GM12892 (cell line): ENCODE data around the gene KCNJ6.

Experiments
- DNase-seq: peaks from one replicate; pipeline ENCODE4 v3.0.0; 2011; ENCODE audit not compliant: insufficient read length
- FAIRE-seq: peaks from 2 replicates; lab custom pipeline; 2011; peaks lifted over from hg19 to GRCh38; lab: Jason Lieb, UNC
- POLR2A ChIP-seq: IDR thresholded peaks from 2 replicates; pipeline ENCODE4 v1.6.1; 2011; ENCODE audit warnings: low read depth, low read length, control low read depth
- POLR2AphosphoS5 ChIP-seq: IDR thresholded peaks from 2 replicates; pipeline ENCODE4 v1.6.1; 2011; ENCODE audit warnings: low read depth, low read length, control low read depth
- TAF1 ChIP-seq: IDR thresholded peaks from 2 replicates; pipeline ENCODE4 v1.6.1; 2011; ENCODE audit warnings: low read depth, mild to moderate bottlenecking, control low read depth, low read length, borderline replicate concordance

The KCNJ6 gene

GRCh38 chr21:37803101-37803651, 113.1 kb downstream of the KCNJ6 start:
- no peak for DNase-seq
- FAIRE-seq, result no peak
- TF ChIP-seq POLR2A (no peak), TAF1 (no peak), POLR2AphosphoS5 (no peak)

- TF ChIP-seq POLR2AphosphoS5, result no peak
- TF ChIP-seq TAF1, result no peak
- TF ChIP-seq POLR2A, result no peak
- FAIRE-seq, result no peak
- no peak for DNase-seq
These were observed 115.7 kb downstream of the KCNJ6 start for GRCh38 chr21:37800456-37801061.

- no peak for DNase-seq
- FAIRE-seq, result no peak
- TF ChIP-seq POLR2A (no peak), POLR2AphosphoS5 (no peak), TAF1 (no peak)
These were observed 116.2 kb downstream of the KCNJ6 start for GRCh38 chr21:37800057-37800455.

- no peak for TF ChIP-seq POLR2AphosphoS5
- FAIRE-seq (no peak), DNase-seq (no peak)
These were observed 116.8 kb downstream of the KCNJ6 start for GRCh38 chr21:37799211-37800056.

GRCh38 chr21:37797403-37797802, 118.9 kb downstream of the KCNJ6 start:
- TF ChIP-seq POLR2A (no peak), TAF1 (no peak), POLR2AphosphoS5 (no peak)
- DNase-seq, result no peak
- no peak for FAIRE-seq

GRCh38 chr21:37796011-37796410, 120.2 kb downstream of the KCNJ6 start:
- FAIRE-seq (no peak), DNase-seq (no peak)
- TF ChIP-seq POLR2AphosphoS5 (no peak), TAF1 (no peak), POLR2A (no peak)

GRCh38 chr21:37793660-37794059, 122.6 kb downstream of the KCNJ6 start:
- no peak for DNase-seq
- no peak for FAIRE-seq
- TF ChIP-seq TAF1, result no peak
- TF ChIP-seq POLR2A, result no peak
- TF ChIP-seq POLR2AphosphoS5, result no peak

GRCh38 chr21:37792046-37792445, 124.2 kb downstream of the KCNJ6 start:
- TF ChIP-seq POLR2AphosphoS5, result no peak
- no peak for TF ChIP-seq POLR2A
- no peak for TF ChIP-seq TAF1
- FAIRE-seq (no peak), DNase-seq (no peak)

GRCh38 chr21:37790905-37791304, 125.4 kb downstream of the KCNJ6 start:
- FAIRE-seq (no peak), DNase-seq (no peak)

GRCh38 chr21:37788503-37788902, 127.8 kb downstream of the KCNJ6 start:
- TF ChIP-seq TAF1 (no peak), POLR2AphosphoS5 (no peak), POLR2A (no peak)
- no peak for FAIRE-seq

More at GRCh38 chr21:37790905-37791304, 125.4 kb downstream of the KCNJ6 start:
- TF ChIP-seq POLR2A, result no peak
- TF ChIP-seq TAF1, result no peak
- no peak for TF ChIP-seq POLR2AphosphoS5

GRCh38 chr21:37787456-37787855, 128.8 kb downstream of the KCNJ6 start:
- FAIRE-seq, result no peak
- TF ChIP-seq POLR2AphosphoS5, result no peak
- TF ChIP-seq POLR2A, result no peak
- no peak for TF ChIP-seq TAF1
- no peak for DNase-seq

More at GRCh38 chr21:37788503-37788902, 127.8 kb downstream of the KCNJ6 start:
- DNase-seq, result no peak
